PC-9 (cell line): Measurements from ENCODE around the gene STIMATE. TPM values are rescaled to one million over a fixed set of nuclear protein-coding genes. Genes with fewer than 3 reads are reported as not detected.

Source experiments
- BruUV-seq: library from RNA; stranded (reverse); fragments of 400-500 nt; replicated peaks from 2 replicates; lab custom pipeline; 2021; lab: Mats Ljungman, UMichigan
- CTCF ChIA-PET: fragments of 300-600 bp; sonication (Branson Sonifier 250); formaldehyde crosslinking; loops from one replicate; lab custom pipeline; 2022; ENCODE audit warnings: antibody characterized with exemption; lab: Charles Lee
- POLR2A ChIA-PET: fragments of 300-600 bp; sonication (Branson Sonifier 250); formaldehyde crosslinking; loops from one replicate; lab custom pipeline; 2022; ENCODE audit warnings: antibody characterized with exemption; ENCODE audit not compliant: unreplicated experiment; lab: Charles Lee
- DNase-seq, 2 experiments: peaks; one replicate each; pipeline versions ENCODE4 v3.0.0 to v3.0.0-alpha.2; 2015 to 2022; ENCODE audit warnings: mixed read lengths in 1 of 2
- H2AFZ ChIP-seq: fragments of 200-600 bp; sonication (generic); 2 replicates; pipeline ENCODE4 v1.8.1; 2017; ENCODE audit warnings: antibody characterized with exemption
- H3F3A ChIP-seq: fragments of 200-600 bp; sonication (generic); 2 replicates; pipeline ENCODE4 v1.8.1; 2017; ENCODE audit warnings: antibody characterized with exemption, mild to moderate bottlenecking, low read depth; ENCODE audit not compliant: insufficient read depth
- H3K27ac ChIP-seq: fragments of 200-600 bp; sonication (generic); 2 replicates; pipeline ENCODE4 v1.6.1; 2016; ENCODE audit warnings: mixed run types
- H3K27me3 ChIP-seq: fragments of 200-600 bp; sonication (generic); 2 replicates; pipeline ENCODE4 v1.6.1; 2016; ENCODE audit warnings: low read depth, mixed run types; ENCODE audit not compliant: insufficient read depth
- H3K36me3 ChIP-seq: fragments of 200-600 bp; sonication (generic); 2 replicates; pipeline ENCODE4 v1.6.1; 2016; ENCODE audit warnings: low read depth, mixed run types
- H3K4me1 ChIP-seq: fragments of 200-600 bp; sonication (generic); replicated peaks from 2 replicates; pipeline ENCODE4 v1.6.1; 2016; ENCODE audit warnings: mixed run types; ENCODE audit not compliant: insufficient read depth
- H3K4me2 ChIP-seq: fragments of 200-600 bp; sonication (generic); 2 replicates; pipeline ENCODE4 v1.6.1; 2017; ENCODE audit warnings: mixed run types
- H3K4me3 ChIP-seq: fragments of 200-600 bp; sonication (generic); 2 replicates; pipeline ENCODE4 v1.6.1; 2016; ENCODE audit warnings: mixed run types
- H3K79me2 ChIP-seq: fragments of 200-600 bp; sonication (generic); 2 replicates; pipeline ENCODE4 v1.6.1; 2017; ENCODE audit warnings: low read depth, mixed run types
- H3K9me2 ChIP-seq: fragments of 200-600 bp; sonication (generic); 2 replicates; pipeline ENCODE4 v1.8.1; 2017; ENCODE audit warnings: mild to moderate bottlenecking; ENCODE audit not compliant: insufficient read depth
- H3K9me3 ChIP-seq: fragments of 200-600 bp; sonication (generic); 2 replicates; pipeline ENCODE4 v1.8.1; 2016; ENCODE audit warnings: low read depth; ENCODE audit not compliant: insufficient read depth
- H4K20me1 ChIP-seq: fragments of 200-600 bp; sonication (generic); 2 replicates; pipeline ENCODE4 v1.8.1; 2017; ENCODE audit not compliant: insufficient read depth
- EZH2 ChIP-seq: fragments of 200-600 bp; sonication (generic); IDR thresholded peaks from 2 replicates; pipeline ENCODE4 v1.8.0; 2017; ENCODE audit warnings: antibody characterized with exemption, low read depth
- intact Hi-C: fragments of 100-400 bp; cut with micrococcal nuclease; formaldehyde crosslinking; loops from one replicate; pipeline ENCODE4 v1.10.0; 2022; ENCODE audit not compliant: unreplicated experiment
- total RNA-seq: library from RNA; stranded (reverse); gene quantifications from 2 replicates; pipeline ENCODE4 v1.2.3, GENCODE V29; 2021
- TF ChIP-seq, protein P1 (sequence below): fragments of 200-600 bp; sonication (generic); conservative IDR thresholded peaks from 2 replicates; pipeline ENCODE4 v1.6.1; 2017; ENCODE audit warnings: mixed run types, antibody characterized with exemption, mild to moderate bottlenecking, moderate library complexity

STIMATE gene
- total RNA-seq, 1 experiment from 2014 or later, result 16.8 TPM

DNA sequence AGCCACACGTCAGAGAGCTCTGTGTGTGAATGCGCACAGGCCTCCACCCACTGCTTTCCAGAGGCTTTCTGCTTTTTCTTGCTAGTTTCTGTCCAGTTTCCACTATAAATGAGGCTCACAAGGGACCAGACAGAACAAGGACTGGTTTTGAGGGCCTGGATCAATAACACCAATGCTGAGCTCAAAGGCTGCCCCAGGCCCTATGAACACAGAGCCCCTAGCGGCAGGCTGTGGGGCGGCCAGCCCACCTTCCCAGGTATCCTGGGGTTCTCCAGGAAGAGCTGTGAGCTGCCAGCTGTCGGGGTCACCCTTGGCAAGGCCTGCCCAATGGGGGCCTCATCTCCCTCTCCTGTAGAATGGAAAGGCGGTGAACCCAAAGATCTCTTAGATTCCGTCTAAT lies 104.9 kb downstream of the STIMATE start:
- no peak overlapping the region for H3K4me2 ChIP-seq
- ChIA-PET CTCF (no interaction called here), POLR2A (interaction anchor here (0.6 kb wide), 2 partner anchors 318 to 1292 kb away, joined by 4 to 20 read pairs; no protein-coding TSS in a partner anchor)

DNA sequence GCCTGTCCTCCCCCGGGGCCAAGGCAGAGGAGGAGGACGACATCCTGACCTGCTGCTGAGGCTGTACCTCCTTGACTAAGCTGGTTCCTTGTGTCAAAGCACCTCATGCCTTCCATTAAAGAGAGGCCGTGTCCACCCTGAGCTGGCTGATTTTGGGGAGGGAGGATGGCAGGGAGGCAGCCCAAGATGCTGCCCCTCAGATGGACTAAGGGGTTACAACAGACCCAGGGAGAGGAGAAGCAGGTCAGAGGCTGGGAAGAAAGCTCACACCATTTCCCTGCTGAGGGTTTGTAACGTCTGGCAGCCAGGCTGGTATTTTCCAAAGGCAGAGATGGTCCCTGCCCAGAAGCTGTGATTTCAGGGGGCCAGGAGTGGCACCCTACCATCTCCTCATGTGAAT lies 105.4 kb downstream of the STIMATE start:
- intact Hi-C loops, result no loop called here
- Histone ChIP-seq H3K4me1 (no peaks in the 10 kb centered on the region), H3K27ac (no peak overlapping the region), H3K4me2 (no peak overlapping the region), H3K79me2 (no peaks in the 10 kb centered on the region), H4K20me1 (no peaks in the 10 kb centered on the region), H3F3A (no peaks in the 10 kb centered on the region), H3K4me3 (no peak overlapping the region), H3K9me2 (no peaks in the 10 kb centered on the region), H3K36me3 (no peaks in the 10 kb centered on the region), H2AFZ (no peak overlapping the region), H3K9me3 (no peaks in the 10 kb centered on the region), H3K27me3 (peaks cover 8% of the 10 kb centered on the region)
- no peak for TF ChIP-seq EZH2
- TF ChIP-seq, protein P1, sequence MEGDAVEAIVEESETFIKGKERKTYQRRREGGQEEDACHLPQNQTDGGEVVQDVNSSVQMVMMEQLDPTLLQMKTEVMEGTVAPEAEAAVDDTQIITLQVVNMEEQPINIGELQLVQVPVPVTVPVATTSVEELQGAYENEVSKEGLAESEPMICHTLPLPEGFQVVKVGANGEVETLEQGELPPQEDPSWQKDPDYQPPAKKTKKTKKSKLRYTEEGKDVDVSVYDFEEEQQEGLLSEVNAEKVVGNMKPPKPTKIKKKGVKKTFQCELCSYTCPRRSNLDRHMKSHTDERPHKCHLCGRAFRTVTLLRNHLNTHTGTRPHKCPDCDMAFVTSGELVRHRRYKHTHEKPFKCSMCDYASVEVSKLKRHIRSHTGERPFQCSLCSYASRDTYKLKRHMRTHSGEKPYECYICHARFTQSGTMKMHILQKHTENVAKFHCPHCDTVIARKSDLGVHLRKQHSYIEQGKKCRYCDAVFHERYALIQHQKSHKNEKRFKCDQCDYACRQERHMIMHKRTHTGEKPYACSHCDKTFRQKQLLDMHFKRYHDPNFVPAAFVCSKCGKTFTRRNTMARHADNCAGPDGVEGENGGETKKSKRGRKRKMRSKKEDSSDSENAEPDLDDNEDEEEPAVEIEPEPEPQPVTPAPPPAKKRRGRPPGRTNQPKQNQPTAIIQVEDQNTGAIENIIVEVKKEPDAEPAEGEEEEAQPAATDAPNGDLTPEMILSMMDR, result no peak
- POLR2A ChIA-PET, result interaction anchor here (0.6 kb wide), 2 partner anchors 318 to 1292 kb away, joined by 4 to 20 read pairs; no protein-coding TSS in a partner anchor
- CTCF ChIA-PET, result no interaction called here
- no peak for DNase-seq
- BruUV-seq, result no TSS peak

More for the DNA sequence above, 104.9 kb downstream of the STIMATE start:
- Histone ChIP-seq H4K20me1 (no peaks in the 10 kb centered on the region), H3F3A (no peaks in the 10 kb centered on the region), H3K79me2 (no peaks in the 10 kb centered on the region), H3K9me2 (no peaks in the 10 kb centered on the region), H3K27ac (no peak overlapping the region), H3K27me3 (peaks cover 6% of the 10 kb centered on the region), H3K4me3 (no peak overlapping the region), H2AFZ (no peak overlapping the region), H3K36me3 (no peaks in the 10 kb centered on the region), H3K9me3 (no peaks in the 10 kb centered on the region), H3K4me1 (no peaks in the 10 kb centered on the region)
- intact Hi-C loops, result no loop called here
- no peak for DNase-seq
- no peak for TF ChIP-seq EZH2
- no TSS peak for BruUV-seq

DNA sequence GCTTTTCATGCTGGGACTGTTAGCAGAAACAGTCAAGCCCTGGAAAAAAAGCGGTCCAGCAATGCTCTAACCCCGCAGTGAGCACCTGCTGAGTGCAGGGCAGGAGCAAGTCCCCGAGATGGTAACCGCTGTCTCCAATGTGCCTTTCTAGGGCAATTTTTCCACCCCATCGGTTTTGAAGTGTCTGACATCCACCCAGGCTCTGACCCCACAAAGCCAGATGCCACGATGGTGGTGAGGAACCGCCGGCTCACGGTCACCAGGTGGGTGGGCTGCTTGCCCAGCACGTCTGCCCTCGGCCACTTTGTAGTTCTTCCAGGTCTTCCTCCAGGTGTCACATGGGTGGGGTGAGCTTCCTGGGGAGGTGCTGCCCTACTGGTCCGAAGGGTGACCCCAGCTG lies 106.0 kb downstream of the STIMATE start:
- no TSS peak for BruUV-seq
- no peak overlapping the region for H3K4me3 ChIP-seq
- H3K27ac ChIP-seq, result no peak overlapping the region
- no peak overlapping the region for H3K4me2 ChIP-seq
- H4K20me1 ChIP-seq, result no peaks in the 10 kb centered on the region
- intact Hi-C loops, result no loop called here
- no peaks in the 10 kb centered on the region for H3F3A ChIP-seq
- H3K4me1 ChIP-seq, result no peaks in the 10 kb centered on the region
- ChIA-PET CTCF (no interaction called here), POLR2A (no interaction called here)
- no peaks in the 10 kb centered on the region for H3K79me2 ChIP-seq
- DNase-seq, result no peak
- no peaks in the 10 kb centered on the region for H3K9me2 ChIP-seq
- no peaks in the 10 kb centered on the region for H3K9me3 ChIP-seq
- TF ChIP-seq, protein P1, result no peak
- no peak for TF ChIP-seq EZH2
- H3K27me3 ChIP-seq, result peaks cover 13% of the 10 kb centered on the region
- no peaks in the 10 kb centered on the region for H3K36me3 ChIP-seq
- H2AFZ ChIP-seq, result no peak overlapping the region

DNA sequence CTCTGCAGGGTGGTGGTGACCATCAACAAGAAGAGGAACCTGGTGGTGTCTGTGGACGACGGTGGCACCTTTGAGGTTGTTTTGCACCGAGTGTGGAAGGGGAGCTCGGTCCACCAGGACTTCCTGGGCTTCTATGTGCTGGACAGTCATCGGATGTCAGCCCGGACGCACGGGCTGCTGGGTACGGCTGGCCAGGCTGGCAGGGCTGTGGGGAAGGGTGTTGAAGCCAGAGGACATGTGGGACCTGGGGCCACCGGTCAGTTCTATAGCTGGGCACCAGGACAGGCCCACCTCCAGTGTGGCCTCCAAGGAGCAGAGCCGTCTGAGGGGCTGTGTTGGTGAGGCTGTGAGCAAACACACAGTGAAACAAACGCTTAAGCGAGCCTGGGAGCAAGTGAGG lies 106.6 kb downstream of the STIMATE start:
- Histone ChIP-seq H3K9me2 (no peaks in the 10 kb centered on the region), H3K36me3 (no peaks in the 10 kb centered on the region), H4K20me1 (no peaks in the 10 kb centered on the region), H3K27me3 (peaks cover 19% of the 10 kb centered on the region), H3K9me3 (no peaks in the 10 kb centered on the region), H3K4me3 (no peak overlapping the region), H3K79me2 (no peaks in the 10 kb centered on the region), H2AFZ (no peak overlapping the region), H3K27ac (no peak overlapping the region), H3K4me2 (no peak overlapping the region), H3K4me1 (no peaks in the 10 kb centered on the region), H3F3A (no peaks in the 10 kb centered on the region)
- ChIA-PET POLR2A (interaction anchor here (0.6 kb wide), 1 partner anchor 8 kb away, joined by 3 read pairs; no protein-coding TSS in a partner anchor), CTCF (no interaction called here)
- BruUV-seq, result no TSS peak
- no peak for TF ChIP-seq EZH2
- TF ChIP-seq, protein P1, result no peak
- intact Hi-C loops, result no loop called here
- DNase-seq, result no peak
